ENCODE results near the gene USP48.

USP48 gene

GRCh38 chr1:21823980-21824702, 41.2 kb upstream of the USP48 start:
- Histone ChIP-seq H3K4me1 (ENCODE audit: control insufficient read depth, insufficient read depth, low read length) (no peaks in the 10 kb centered on the region), H3K4me3 (ENCODE audit: low read length) (no peak overlapping the region), H3K9ac (ENCODE audit: low read depth, low read length) (no peak overlapping the region), H3K4me2 (ENCODE audit: low read length) (no peak overlapping the region), H3K9me3 (replicated peaks; ENCODE audit: low read length) (no peaks in the 10 kb centered on the region), H3K27me3 (ENCODE audit: control insufficient read depth, insufficient read depth, low read length) (no peaks in the 10 kb centered on the region), H3K36me3 (ENCODE audit: insufficient read depth, low read length) (peaks cover 85% of the 10 kb centered on the region)

GRCh38 chr1:21823206-21823979, 40.4 kb upstream of the USP48 start:
- Histone ChIP-seq H3K36me3 (ENCODE audit: insufficient read depth, low read length) (peaks cover 79% of the 10 kb centered on the region), H3K9ac (ENCODE audit: low read depth, low read length) (no peak overlapping the region)

GRCh38 chr1:21822349-21822748, 39.4 kb upstream of the USP48 start:
- Histone ChIP-seq H3K4me3 (ENCODE audit: low read length) (no peak overlapping the region), H3K36me3 (ENCODE audit: insufficient read depth, low read length) (peaks cover 69% of the 10 kb centered on the region), H3K9ac (ENCODE audit: low read depth, low read length) (no peak overlapping the region), H3K4me1 (ENCODE audit: control insufficient read depth, insufficient read depth, low read length) (peaks cover 2% of the 10 kb centered on the region), H3K9me3 (replicated peaks; ENCODE audit: low read length) (no peaks in the 10 kb centered on the region), H3K27me3 (ENCODE audit: control insufficient read depth, insufficient read depth, low read length) (no peaks in the 10 kb centered on the region), H3K4me2 (ENCODE audit: low read length) (no peak overlapping the region)

More at GRCh38 chr1:21823206-21823979, 40.4 kb upstream of the USP48 start:
- Histone ChIP-seq H3K4me1 (ENCODE audit: control insufficient read depth, insufficient read depth, low read length) (no peaks in the 10 kb centered on the region), H3K4me3 (ENCODE audit: low read length) (no peak overlapping the region), H3K9me3 (replicated peaks; ENCODE audit: low read length) (no peaks in the 10 kb centered on the region), H3K27me3 (ENCODE audit: control insufficient read depth, insufficient read depth, low read length) (no peaks in the 10 kb centered on the region), H3K4me2 (ENCODE audit: low read length) (no peak overlapping the region)

- no peak overlapping the region for H3K4me2 ChIP-seq (ENCODE audit: low read length)
- H3K9ac ChIP-seq (ENCODE audit: low read depth, low read length): no peak overlapping the region
- peaks cover 60% of the 10 kb centered on the region for H3K36me3 ChIP-seq (ENCODE audit: insufficient read depth, low read length)
- H3K4me1 ChIP-seq (ENCODE audit: control insufficient read depth, insufficient read depth, low read length): peaks cover 10% of the 10 kb centered on the region
- no peaks in the 10 kb centered on the region for H3K9me3 ChIP-seq (replicated peaks; ENCODE audit: low read length)
- H3K27me3 ChIP-seq (ENCODE audit: control insufficient read depth, insufficient read depth, low read length): no peaks in the 10 kb centered on the region
- H3K4me3 ChIP-seq (ENCODE audit: low read length): no peak overlapping the region
Observed at GRCh38 chr1:21821385-21822019, 38.6 kb upstream of the USP48 start.

GRCh38 chr1:21820597-21821232, 37.8 kb upstream of the USP48 start:
- Histone ChIP-seq H3K4me1 (ENCODE audit: control insufficient read depth, insufficient read depth, low read length) (peaks cover 13% of the 10 kb centered on the region), H3K4me3 (ENCODE audit: low read length) (no peak overlapping the region), H3K9ac (ENCODE audit: low read depth, low read length) (no peak overlapping the region), H3K9me3 (replicated peaks; ENCODE audit: low read length) (no peaks in the 10 kb centered on the region), H3K4me2 (ENCODE audit: low read length) (no peak overlapping the region), H3K36me3 (ENCODE audit: insufficient read depth, low read length) (peaks cover 56% of the 10 kb centered on the region), H3K27me3 (ENCODE audit: control insufficient read depth, insufficient read depth, low read length) (no peaks in the 10 kb centered on the region)

GRCh38 chr1:21818656-21819055, 35.7 kb upstream of the USP48 start:
- peaks cover 37% of the 10 kb centered on the region for H3K36me3 ChIP-seq (ENCODE audit: insufficient read depth, low read length)
- H3K27me3 ChIP-seq (ENCODE audit: control insufficient read depth, insufficient read depth, low read length): no peaks in the 10 kb centered on the region
- peaks cover 13% of the 10 kb centered on the region for H3K4me1 ChIP-seq (ENCODE audit: control insufficient read depth, insufficient read depth, low read length)
- no peak overlapping the region for H3K4me2 ChIP-seq (ENCODE audit: low read length)
- H3K9me3 ChIP-seq (replicated peaks; ENCODE audit: low read length): no peaks in the 10 kb centered on the region
- no peak overlapping the region for H3K4me3 ChIP-seq (ENCODE audit: low read length)
- no peak overlapping the region for H3K9ac ChIP-seq (ENCODE audit: low read depth, low read length)

- H3K36me3 ChIP-seq (ENCODE audit: insufficient read depth, low read length): peaks cover 21% of the 10 kb centered on the region
- no peak overlapping the region for H3K9ac ChIP-seq (ENCODE audit: low read depth, low read length)
- no peak overlapping the region for H3K4me3 ChIP-seq (ENCODE audit: low read length)
- no peak overlapping the region for H3K4me2 ChIP-seq (ENCODE audit: low read length)
- H3K9me3 ChIP-seq (replicated peaks; ENCODE audit: low read length): no peaks in the 10 kb centered on the region
- peaks cover 13% of the 10 kb centered on the region for H3K4me1 ChIP-seq (ENCODE audit: control insufficient read depth, insufficient read depth, low read length)
- no peaks in the 10 kb centered on the region for H3K27me3 ChIP-seq (ENCODE audit: control insufficient read depth, insufficient read depth, low read length)
Observed at GRCh38 chr1:21816602-21817302, 33.8 kb upstream of the USP48 start.

GRCh38 chr1:21815724-21816321, 32.9 kb upstream of the USP48 start:
- peaks cover 13% of the 10 kb centered on the region for H3K4me1 ChIP-seq (ENCODE audit: control insufficient read depth, insufficient read depth, low read length)
- no peaks in the 10 kb centered on the region for H3K9me3 ChIP-seq (replicated peaks; ENCODE audit: low read length)
- peaks cover 12% of the 10 kb centered on the region for H3K36me3 ChIP-seq (ENCODE audit: insufficient read depth, low read length)
- no peaks in the 10 kb centered on the region for H3K27me3 ChIP-seq (ENCODE audit: control insufficient read depth, insufficient read depth, low read length)
- no peak overlapping the region for H3K4me2 ChIP-seq (ENCODE audit: low read length)
- no peak overlapping the region for H3K4me3 ChIP-seq (ENCODE audit: low read length)
- no peak overlapping the region for H3K9ac ChIP-seq (ENCODE audit: low read depth, low read length)

- H3K9me3 ChIP-seq (replicated peaks; ENCODE audit: low read length): no peaks in the 10 kb centered on the region
- H3K36me3 ChIP-seq (ENCODE audit: insufficient read depth, low read length): peaks cover 7% of the 10 kb centered on the region
- no peak overlapping the region for H3K9ac ChIP-seq (ENCODE audit: low read depth, low read length)
- H3K4me3 ChIP-seq (ENCODE audit: low read length): no peak overlapping the region
- peaks cover 13% of the 10 kb centered on the region for H3K4me1 ChIP-seq (ENCODE audit: control insufficient read depth, insufficient read depth, low read length)
- H3K27me3 ChIP-seq (ENCODE audit: control insufficient read depth, insufficient read depth, low read length): no peaks in the 10 kb centered on the region
- no peak overlapping the region for H3K4me2 ChIP-seq (ENCODE audit: low read length)
Observed at GRCh38 chr1:21814981-21815582, 32.1 kb upstream of the USP48 start.

- no peaks in the 10 kb centered on the region for H3K9me3 ChIP-seq (replicated peaks; ENCODE audit: low read length)
- H3K36me3 ChIP-seq (ENCODE audit: insufficient read depth, low read length): peaks cover 2% of the 10 kb centered on the region
- no peak overlapping the region for H3K4me3 ChIP-seq (ENCODE audit: low read length)
Observed at GRCh38 chr1:21814241-21814918, 31.4 kb upstream of the USP48 start.

More at GRCh38 chr1:21814241-21814918, 31.4 kb upstream of the USP48 start:
- H3K27me3 ChIP-seq (ENCODE audit: control insufficient read depth, insufficient read depth, low read length): peaks cover under 1% of the 10 kb centered on the region
- H3K4me1 ChIP-seq (ENCODE audit: control insufficient read depth, insufficient read depth, low read length): peaks cover 13% of the 10 kb centered on the region
- no peak overlapping the region for H3K4me2 ChIP-seq (ENCODE audit: low read length)
- H3K9ac ChIP-seq (ENCODE audit: low read depth, low read length): no peak overlapping the region
